Large intestine (tissue), 3 donors: Measurements from ENCODE around the gene SUFU. TPM values are rescaled to one million over a fixed set of nuclear protein-coding genes. Genes with fewer than 3 reads are reported as not detected.

Experiments
- DNase-seq, 2 donors: peaks; one replicate each; pipeline versions ENCODE4 v3.0.0 to v3.0.0-alpha.2; 2013
- H3K27ac ChIP-seq: one replicate; pipeline ENCODE4 v1.5.1; 2013; ENCODE audit warnings: low read length
- H3K27me3 ChIP-seq: 2 replicates; pipeline ENCODE4 v1.6.1; 2013; ENCODE audit warnings: low read length; ENCODE audit not compliant: control insufficient read depth, insufficient read depth
- H3K36me3 ChIP-seq: 2 replicates; pipeline ENCODE4 v1.6.1; 2013; ENCODE audit warnings: low read length; ENCODE audit not compliant: control insufficient read depth, insufficient read depth
- H3K4me1 ChIP-seq: one replicate; pipeline ENCODE4 v1.6.1; 2013; ENCODE audit warnings: low read length; ENCODE audit not compliant: control insufficient read depth, insufficient read depth
- H3K4me3 ChIP-seq: one replicate; pipeline ENCODE4 v1.5.1; 2013; ENCODE audit warnings: low read length
- H3K9me3 ChIP-seq: one replicate; pipeline ENCODE4 v1.6.1; 2013; ENCODE audit warnings: mild to moderate bottlenecking, low read depth, low read length, moderate library complexity; ENCODE audit not compliant: control insufficient read depth
- WGBS: methylation state at CpG from one replicate; pipeline ENCODE4 v1.1.5; 2013; ENCODE audit warnings: low lambda C conversion rate; ENCODE audit not compliant: insufficient coverage; 5-methylcytosine and 5-hydroxymethylcytosine counted together
- polyA plus RNA-seq: library from polyadenylated mRNA; unstranded; fragments of 120-200 nt; gene quantifications from one replicate; pipeline ENCODE4 v1.2.1, GENCODE V29; 2013

Gene SUFU
- polyA plus RNA-seq, 1 donor, result 12.9 TPM

DNA sequence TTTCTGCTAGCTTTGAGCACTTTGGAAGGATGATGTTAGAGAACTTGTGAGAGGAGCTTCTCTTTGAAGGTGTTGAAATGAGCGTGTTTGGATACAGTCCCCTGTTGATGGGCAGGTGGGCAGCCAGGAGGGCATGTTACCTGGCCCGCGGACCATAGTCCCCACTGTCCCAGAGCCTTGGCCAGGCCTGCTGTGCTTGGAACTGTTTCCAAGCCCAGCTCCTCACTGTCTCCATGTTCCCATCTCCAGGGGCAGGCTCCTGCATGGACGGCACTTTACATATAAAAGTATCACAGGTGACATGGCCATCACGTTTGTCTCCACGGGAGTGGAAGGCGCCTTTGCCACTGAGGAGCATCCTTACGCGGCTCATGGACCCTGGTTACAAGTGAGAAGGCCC lies 113.3 kb downstream of the SUFU start:
- no peak overlapping the region for H3K4me3 ChIP-seq
- no peak overlapping the region for H3K27ac ChIP-seq
- peaks cover 33% of the 10 kb centered on the region for H3K4me1 ChIP-seq
- WGBS, result 100% methylated on average over 1 of the region's 9 CpGs
- no peaks in the 10 kb centered on the region for H3K27me3 ChIP-seq
- H3K36me3 ChIP-seq, result peaks cover 50% of the 10 kb centered on the region
- DNase-seq, result no peak
- no peaks in the 10 kb centered on the region for H3K9me3 ChIP-seq

DNA sequence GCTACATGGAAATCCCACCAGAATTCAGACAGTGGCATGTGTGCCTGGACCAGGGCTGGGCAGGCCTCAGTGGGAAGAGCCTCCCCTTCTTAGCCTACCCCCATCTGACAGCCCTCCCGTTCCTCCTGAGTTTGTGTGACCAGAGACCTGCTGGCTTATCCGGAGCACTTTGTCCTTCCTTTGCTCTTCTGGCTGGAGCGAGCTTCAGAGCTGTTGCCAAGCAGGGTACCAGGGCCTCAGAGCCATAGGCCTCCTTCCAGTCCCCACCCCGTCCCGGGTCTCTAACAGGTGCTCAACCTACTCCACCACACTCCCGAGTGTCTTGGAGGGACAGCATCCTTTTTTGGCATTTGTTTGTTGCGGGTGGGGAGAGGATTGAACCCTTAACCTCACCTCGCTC lies 114.0 kb downstream of the SUFU start:
- WGBS, result no CpG with 5 or more reads among the region's 8 CpGs
- no peaks in the 10 kb centered on the region for H3K27me3 ChIP-seq
- peaks cover 48% of the 10 kb centered on the region for H3K36me3 ChIP-seq
- H3K9me3 ChIP-seq, result no peaks in the 10 kb centered on the region
- peaks cover 30% of the 10 kb centered on the region for H3K4me1 ChIP-seq
- H3K27ac ChIP-seq, result no peak overlapping the region
- no peak for DNase-seq
- no peak overlapping the region for H3K4me3 ChIP-seq

DNA sequence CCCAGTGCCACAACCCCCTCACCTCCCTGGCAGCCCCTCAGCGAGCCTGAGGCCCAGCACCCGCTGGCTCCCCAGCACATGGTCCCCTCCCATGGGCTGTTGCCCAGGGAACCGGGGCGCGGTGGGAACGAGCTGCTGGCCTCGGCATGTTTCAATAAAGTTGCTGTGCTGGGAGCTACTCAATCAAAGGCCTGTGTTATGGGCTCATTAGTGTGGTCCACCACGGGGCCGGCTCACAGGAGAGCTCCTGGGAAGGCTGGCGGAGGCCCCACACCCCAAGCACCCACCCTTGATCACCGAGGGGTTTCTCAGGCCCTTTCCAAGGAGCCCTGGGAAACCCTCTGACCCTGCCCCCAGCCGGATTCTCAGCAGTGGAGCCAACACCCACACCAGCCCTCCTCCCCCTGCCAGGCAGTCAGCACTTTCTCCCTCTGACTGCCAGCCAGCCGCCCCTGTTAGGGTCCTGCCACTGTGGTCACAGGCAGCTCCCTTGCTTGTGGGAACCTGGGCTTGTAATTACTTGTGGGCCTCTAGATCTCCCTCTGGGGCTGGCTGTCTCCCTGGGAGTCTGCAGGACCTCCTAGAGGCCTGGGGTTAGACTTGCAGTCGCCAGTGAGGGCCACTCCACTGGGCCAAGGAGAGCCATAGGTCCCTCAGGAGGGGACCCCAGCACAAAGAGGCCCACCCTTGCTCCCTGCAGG lies 115.7 kb downstream of the SUFU start:
- peaks cover 30% of the 10 kb centered on the region for H3K4me1 ChIP-seq
- H3K9me3 ChIP-seq, result no peaks in the 10 kb centered on the region
- WGBS, result no CpG with 5 or more reads among the region's 14 CpGs
- peaks cover 39% of the 10 kb centered on the region for H3K36me3 ChIP-seq
- H3K27ac ChIP-seq, result peak overlapping the region; percentile 41
- DNase-seq, result no peak
- no peaks in the 10 kb centered on the region for H3K27me3 ChIP-seq
- no peak overlapping the region for H3K4me3 ChIP-seq

DNA sequence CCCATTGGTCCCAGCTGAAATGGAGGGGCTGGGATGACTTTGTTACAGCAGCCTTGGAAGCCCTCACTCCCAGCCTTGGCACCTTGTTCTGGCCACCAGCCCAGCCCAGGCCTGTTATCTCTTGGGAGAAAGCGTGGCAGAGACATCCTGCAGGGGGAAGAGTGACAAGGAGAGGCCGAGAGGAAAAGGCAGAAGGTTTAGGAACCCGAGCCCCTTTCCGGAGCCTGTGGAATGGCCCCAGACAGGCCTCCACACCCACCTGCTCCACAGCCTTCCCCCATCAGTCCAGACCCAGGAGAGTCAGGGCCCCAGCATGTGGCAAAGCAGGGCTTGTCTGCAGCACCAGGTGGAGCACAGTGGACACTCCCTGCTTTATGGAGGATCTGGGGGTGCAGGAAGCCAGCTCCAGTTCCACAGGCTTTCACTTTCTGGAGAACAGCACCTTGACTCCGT lies 116.4 kb downstream of the SUFU start:
- Histone ChIP-seq H3K4me1 (peaks cover 30% of the 10 kb centered on the region), H3K4me3 (no peak overlapping the region)

DNA sequence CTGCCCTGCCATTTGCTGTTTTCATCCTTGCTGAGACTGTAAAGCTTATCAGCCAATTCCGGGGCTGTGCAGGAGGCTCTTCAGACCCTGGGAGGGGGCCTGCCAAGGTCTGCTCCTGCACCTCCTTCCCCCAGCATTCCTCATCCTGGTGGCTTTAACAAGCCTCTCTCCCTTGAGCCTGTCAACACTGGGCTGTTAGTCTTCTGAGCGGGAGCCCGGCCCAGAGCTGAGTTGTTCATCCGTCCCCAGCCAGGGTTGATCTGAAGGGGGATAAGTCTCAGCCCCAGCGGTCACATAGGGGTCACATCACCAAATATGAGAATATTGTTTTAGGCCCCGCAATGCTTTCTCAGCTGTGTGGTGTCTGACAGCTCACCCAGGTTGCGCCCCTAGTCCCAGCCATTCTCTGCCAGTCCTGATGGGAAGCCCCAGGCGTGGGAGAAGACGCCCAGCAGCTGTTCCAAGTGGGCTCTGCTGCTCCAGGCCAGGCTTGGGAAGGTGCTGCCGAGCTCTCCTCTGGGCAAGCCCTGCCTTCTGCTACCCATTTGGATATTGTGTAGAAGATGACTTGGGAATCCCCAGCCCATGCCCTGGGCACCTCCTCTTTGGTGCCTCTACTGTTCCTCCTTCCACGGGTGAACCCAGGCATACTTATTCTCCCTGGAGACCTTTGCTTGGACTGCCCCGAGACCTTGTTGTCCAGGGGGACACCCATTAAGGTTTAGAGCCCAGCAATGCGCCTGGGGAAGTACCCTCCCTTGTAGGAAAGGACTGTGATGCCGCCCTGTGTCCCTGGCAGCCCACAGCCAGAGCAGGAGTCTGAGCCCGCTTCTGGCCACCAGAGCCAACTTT lies 117.0 kb downstream of the SUFU start:
- H3K4me1 ChIP-seq, result peaks cover 30% of the 10 kb centered on the region
- no peaks in the 10 kb centered on the region for H3K27me3 ChIP-seq
- no peaks in the 10 kb centered on the region for H3K9me3 ChIP-seq
- DNase-seq, result no peak
- no CpG with 5 or more reads among the region's 15 CpGs for WGBS
- peaks cover 29% of the 10 kb centered on the region for H3K36me3 ChIP-seq
- peak overlapping the region; percentile 48 for H3K27ac ChIP-seq
- no peak overlapping the region for H3K4me3 ChIP-seq

More for the DNA sequence above, 116.4 kb downstream of the SUFU start:
- peak in 1 of 2 donors; percentile 90 for DNase-seq
- H3K27ac ChIP-seq, result peak overlapping the region; percentile 41
- H3K36me3 ChIP-seq, result peaks cover 35% of the 10 kb centered on the region
- no CpG with 5 or more reads among the region's 5 CpGs for WGBS
- no peaks in the 10 kb centered on the region for H3K9me3 ChIP-seq
- H3K27me3 ChIP-seq, result no peaks in the 10 kb centered on the region

DNA sequence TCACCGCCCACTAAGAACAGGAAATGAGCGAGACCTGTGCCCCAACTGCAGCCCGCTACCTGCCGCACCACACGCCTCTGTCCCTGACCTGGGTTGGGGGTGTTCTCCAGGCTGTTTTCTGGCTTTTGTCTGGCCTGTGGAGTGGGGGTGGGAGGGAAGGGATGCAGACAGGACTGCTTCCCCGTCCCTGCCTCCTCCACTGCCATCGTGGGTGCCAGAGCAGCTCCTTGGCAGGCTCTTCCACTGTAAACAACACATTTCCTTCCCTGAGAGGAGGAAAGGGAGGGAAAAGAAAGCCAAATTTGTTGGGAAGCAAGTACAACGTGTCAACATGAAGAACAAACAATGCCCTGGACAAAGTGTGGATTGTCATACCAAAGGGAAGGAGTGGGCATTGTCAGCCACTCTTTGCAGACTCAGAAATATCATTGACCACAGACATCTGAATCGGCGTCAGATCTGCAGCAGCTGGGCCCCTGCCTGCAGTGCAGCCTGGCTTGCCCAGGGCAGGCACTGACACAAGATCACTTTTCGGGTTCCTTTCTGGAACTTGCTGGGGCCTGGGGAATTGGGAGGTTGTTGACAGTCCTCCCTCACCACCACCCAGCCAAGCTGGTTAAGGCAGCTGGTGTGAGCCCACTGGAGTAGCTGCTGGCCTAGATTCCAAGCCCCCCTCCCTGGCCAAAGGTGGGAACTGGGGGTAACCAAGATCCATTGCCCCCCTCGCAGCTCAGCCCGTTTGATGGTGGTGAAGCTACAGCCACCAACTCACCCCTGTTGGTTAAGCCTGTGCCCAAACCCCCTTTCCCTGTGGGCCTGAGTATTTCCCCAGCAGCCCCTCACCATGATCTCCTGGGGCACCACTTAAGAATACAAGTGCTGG lies 117.9 kb downstream of the SUFU start:
- Histone ChIP-seq H3K9me3 (no peaks in the 10 kb centered on the region), H3K4me1 (peaks cover 30% of the 10 kb centered on the region), H3K27me3 (no peaks in the 10 kb centered on the region), H3K36me3 (peaks cover 29% of the 10 kb centered on the region), H3K27ac (no peak overlapping the region), H3K4me3 (no peak overlapping the region)
- no peak for DNase-seq
- no CpG with 5 or more reads among the region's 13 CpGs for WGBS

DNA sequence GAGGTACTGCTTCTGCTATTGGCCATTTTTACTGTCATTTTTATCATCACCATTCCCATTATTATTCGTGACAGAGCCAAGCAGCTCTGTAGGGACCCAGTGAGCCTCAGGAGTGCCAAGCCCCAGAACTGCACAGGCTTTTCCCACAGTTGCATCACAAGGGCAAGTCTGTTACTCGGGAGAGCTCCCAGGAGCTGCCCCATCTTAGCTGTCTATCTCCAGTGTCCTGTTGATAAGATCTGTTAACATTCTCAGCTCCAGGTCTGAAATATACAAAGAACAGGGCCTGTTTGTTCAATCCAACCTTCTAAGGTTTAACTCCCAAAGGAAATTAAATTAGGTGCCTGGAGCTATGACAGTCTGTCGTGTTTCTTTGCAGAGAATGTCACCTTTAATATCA lies 120.3 kb downstream of the SUFU start:
- Histone ChIP-seq H3K36me3 (peaks cover 23% of the 10 kb centered on the region), H3K27ac (no peak overlapping the region), H3K9me3 (no peaks in the 10 kb centered on the region), H3K4me3 (no peak overlapping the region), H3K27me3 (no peaks in the 10 kb centered on the region), H3K4me1 (peaks cover 35% of the 10 kb centered on the region)
- WGBS, result no CpG with 5 or more reads among the region's 3 CpGs
- DNase-seq, result no peak

DNA sequence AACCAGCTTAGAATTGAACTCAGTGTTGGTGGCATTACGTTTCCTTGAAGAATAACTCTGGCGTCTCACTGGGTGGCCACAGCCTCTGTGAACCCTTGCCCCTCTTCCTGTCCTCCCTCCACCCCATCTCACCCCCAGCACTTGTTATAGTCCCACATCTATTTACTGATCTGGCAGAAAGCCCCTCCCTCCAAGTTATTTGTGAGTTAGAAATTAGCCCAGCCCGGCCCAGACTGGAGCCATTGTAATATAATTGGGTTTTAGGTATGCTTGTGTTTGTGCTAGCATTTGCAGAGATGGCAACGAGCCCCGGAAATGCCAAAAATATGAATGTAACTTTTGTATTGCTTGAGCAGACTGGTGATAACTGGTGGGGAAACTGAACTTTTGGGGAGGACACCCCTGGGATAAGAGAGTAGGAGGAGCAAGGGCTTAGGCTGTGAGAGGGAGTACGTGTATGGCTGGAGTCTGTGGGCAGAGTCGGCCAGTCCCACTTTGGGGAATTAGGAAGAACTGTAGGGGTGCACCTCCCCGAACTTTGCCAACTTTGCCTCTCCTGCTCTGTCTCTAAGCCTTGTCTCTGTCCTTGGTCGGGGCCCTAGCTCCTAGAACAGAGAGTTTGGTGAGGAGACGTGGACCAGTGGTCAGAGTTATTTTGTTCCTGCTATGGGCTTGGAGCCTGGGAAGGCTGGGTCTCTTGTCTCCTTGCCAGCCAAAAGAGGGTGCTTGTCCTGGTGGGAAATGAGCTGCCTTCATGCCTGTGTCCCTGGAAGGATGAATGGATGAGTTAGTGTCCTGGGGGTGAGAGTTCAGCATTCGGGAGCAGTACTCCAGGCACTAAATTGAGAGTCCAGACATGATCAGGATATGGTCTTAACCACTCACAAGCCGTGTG lies 121.2 kb downstream of the SUFU start:
- DNase-seq, result no peak
- Histone ChIP-seq H3K36me3 (peaks cover 31% of the 10 kb centered on the region), H3K9me3 (no peaks in the 10 kb centered on the region), H3K4me1 (peaks cover 30% of the 10 kb centered on the region), H3K4me3 (no peak overlapping the region), H3K27ac (no peak overlapping the region), H3K27me3 (no peaks in the 10 kb centered on the region)
- no CpG with 5 or more reads among the region's 12 CpGs for WGBS

DNA sequence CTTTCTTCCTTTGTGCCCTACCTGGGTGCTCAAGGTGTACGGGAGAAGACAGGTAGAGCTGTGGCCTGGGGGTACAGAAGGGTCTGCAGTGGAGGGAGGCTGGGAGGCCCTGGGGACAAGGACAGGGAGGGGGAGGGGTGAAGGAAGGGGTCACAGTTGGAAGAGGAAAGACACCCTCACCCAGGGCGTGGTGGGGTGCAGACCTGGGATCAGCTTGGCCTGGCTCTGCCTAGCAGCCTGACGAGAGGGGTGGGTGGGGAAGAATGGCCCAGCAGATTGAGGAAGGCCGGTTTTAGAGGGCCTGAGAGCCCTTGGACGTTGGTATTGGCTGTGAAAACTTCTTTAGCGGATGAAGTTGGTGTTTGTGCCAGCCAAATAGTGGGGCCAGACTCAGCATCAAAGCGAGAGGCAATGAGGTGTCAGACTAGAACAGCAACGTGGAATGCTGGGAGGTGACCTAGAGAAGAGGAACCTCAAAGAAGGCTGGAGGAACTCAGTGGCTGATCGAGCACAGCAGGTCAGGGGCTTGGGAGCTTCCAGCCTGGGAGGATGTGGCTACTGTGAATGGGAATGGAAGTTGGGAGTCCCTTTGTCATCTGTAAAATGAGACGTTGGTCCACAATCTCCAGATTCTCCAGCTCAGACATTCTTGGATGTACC lies 122.4 kb downstream of the SUFU start:
- WGBS, result no CpG with 5 or more reads among the region's 10 CpGs
- no peaks in the 10 kb centered on the region for H3K27me3 ChIP-seq
- H3K9me3 ChIP-seq, result no peaks in the 10 kb centered on the region
- peaks cover 43% of the 10 kb centered on the region for H3K36me3 ChIP-seq
- peaks cover 23% of the 10 kb centered on the region for H3K4me1 ChIP-seq
- H3K4me3 ChIP-seq, result no peak overlapping the region
- H3K27ac ChIP-seq, result no peak overlapping the region
- no peak for DNase-seq
